ENCODE results near the gene FBLIM1.
"Not testable (repeated sequence)": the region's sequence is repeated elsewhere in the genome, so short reads cannot be mapped to it uniquely, and the experiment has no call there.

The FBLIM1 gene

DNA sequence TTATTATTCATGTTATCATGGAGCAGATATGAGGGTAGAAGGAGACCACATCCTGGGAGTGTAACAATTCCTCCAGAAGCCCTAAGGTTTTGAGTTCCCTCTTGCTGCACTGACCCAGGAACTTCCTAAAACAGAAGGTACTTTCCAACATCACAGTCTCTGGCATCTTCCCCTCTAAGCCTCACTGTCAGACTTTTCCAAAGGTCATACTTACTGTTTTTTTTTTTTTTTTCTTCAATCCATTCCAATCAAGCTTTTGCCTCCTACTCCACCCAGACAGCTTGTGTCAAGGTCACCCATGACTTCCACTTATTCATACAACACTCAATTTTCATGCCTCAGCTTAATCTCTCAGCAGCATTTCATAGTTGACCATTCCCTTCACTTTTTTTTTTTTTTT is 67.2 kb downstream of the FBLIM1 start:
- DNase-seq: no peak

DNA sequence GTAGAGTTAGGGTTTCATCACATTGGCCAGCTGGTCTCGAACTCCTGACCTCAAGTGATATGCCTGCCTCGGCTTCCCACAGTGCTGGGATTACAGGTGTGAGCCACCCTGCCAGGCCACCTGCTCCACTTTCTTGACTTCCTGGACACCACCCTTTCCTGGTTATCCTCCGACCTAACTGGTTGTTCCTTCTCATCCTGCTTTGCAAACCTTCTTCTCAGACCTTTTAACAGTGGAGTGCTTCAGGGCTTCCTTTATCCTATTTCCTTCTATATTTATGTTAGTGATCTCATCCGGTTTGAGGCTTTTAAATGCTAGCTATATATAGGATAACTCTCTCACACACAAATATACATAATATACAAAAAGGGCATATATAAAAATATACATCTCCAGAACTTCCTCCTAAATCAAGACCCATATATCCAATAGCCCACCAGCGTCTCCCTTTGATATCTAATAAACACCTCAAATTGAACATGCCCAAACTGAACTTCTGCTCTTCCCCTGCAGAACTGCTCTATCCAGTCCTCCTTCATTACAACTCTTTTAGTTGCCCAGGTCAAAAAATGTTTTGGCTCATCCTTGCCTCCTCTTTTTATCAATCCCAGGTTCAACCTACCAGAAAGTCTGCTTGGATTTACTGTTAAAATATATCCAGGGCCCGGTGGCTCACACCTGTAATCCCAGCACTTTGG is 68.4 kb downstream of the FBLIM1 start:
- DNase-seq: no peak

DNA sequence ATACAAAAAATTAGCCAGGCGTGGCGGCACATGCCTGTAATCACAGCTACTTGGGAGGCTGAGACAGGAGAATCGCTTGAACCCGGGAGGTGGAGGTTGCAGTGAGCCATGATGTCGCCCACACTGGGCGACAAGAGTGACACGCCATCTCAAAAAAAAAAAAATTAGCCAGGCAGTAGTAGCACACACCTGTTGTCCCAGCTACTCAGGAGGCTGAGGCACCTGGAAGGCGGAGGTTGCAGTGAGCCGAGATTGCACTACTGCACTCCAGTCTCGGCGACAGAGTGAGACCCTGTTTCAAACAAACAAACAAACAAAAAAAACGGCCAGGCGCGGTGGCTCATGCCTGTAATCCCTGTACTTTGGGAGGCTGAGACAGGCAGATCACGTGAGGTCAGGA is 69.0 kb downstream of the FBLIM1 start:
- not testable (repeated sequence) for DNase-seq

DNA sequence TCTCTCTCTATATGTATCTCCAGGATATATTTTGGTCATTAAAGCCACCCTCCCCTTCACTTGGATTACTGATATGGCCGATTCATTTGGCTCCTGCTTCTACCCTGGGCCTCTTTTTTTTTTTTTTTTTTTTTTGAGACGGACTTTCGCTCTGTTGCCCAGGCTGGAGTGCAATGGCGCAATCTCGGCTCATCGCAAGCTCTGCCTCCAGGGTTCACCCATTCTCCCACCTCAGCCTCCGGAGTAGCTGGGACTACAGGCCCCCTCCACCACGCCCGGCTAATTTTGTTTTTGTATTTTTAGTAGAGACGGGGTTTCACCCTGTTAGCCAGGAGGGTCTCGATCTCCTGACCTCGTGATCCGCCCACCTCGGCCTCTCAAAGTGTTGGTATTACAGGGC is 70.3 kb downstream of the FBLIM1 start:
- DNase-seq: not testable (repeated sequence)

DNA sequence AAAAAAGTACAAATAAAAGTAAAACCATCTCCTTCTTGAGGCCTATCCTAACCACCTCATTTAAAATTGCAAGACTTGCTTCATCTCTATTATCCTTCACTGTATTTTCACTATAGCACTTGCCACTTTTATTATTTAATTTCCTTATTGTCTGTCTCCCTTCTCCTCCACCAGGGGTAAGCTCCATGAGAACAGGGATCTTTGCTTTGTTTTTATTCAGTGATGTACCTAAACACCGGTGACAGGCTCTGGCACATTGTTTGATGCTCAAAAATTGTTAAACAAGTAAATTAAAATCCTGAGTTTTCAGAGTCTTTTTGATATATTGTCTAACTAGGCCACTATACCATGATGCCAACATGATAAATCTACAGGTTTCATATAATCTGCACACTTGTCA is 71.7 kb downstream of the FBLIM1 start:
- no peak for DNase-seq

DNA sequence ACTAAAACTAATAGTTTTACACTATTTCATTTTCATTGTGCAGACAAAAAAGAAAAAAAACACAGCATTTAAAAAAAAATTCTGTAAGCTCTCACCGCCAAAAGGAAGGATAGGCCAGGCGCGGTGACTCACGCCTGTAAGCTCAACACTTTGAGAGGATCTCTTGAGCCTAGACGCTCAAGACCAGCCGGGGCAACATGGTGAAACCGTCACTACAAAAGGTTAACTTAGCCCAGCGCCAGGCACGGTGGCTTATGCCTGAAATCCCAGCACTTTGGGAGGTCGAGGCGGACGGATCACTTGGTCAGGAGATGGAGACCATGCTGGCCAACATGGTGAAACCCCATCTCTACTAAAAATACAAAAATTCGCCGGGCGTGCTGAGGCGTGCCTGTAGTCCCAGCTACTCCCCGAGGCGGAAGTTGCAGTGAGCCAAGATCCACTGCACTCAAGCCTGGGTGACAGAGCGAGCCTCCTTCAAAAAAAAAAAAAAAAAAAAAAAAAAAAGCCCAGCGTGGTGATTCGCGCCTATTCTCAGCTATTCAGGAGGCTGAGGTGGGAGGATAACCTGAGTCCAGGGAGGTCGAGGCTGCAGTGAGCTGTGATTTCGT is 74.6 kb downstream of the FBLIM1 start:
- peak; percentile 65 for DNase-seq

DNA sequence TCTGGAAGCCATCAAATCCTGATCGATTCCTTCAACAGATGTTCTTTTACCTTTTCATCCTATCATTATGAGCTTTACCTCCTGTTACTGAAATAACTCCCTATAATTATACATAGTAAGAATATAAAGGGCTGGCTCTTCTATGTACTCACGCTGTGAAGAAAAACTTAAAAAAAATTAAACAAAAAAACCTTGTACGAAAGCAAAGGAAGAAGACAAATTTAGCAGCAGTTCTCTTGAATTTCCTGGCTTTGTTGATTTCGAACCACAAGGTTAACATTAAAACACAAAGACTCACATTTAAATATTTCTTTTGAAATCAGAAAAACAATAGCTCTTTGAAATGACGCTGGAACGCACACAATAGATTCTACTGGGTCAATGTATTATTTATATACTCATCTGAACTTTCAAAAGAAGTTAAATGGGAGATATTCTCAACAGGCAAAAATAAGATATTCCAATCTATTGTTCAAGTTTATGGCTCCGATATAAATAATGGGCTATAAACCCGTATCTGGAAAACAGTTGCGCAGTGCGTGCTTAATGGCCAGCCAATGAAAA is 75.3 kb downstream of the FBLIM1 start:
- no peak for DNase-seq

DNA sequence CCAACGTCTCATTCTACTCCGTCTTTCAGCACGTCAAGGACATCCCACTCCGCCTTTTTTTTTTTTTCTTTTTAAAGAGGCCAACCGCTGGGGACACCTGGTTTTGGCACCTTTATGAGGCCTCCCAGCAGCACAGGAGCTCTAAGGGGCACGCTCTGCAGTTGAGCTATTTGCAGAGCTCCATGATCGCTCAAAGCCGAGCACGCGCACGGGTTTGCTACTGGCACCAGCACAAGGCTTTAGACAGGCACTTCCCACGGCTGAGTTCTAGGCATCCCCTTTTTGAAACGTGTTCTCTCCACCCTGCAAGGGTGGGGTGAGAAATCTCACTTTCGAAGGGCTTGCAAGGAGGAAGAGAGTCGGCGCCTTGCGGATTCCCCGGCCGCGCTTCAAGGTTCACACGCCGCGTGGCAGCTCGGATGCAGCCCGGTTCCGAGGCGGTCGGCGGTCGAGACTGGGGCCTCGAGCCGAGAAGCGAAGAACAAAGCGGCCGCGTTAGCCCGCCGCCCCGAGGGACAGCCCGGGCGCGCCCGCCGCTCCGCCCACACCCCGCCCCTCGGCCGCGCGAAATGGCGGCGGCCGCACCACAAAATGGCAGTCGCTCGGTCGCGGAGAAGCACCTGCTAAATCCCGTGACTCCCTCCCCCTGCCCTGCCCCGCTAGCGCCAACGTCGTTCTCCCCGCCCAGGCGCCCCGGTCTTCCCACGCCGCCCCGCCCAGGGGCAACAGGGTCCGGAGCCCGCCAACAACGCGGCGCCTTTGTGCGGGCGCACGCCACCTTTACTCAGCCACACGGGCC is 76.0 kb downstream of the FBLIM1 start:
- peak; percentile 91 for DNase-seq

DNA sequence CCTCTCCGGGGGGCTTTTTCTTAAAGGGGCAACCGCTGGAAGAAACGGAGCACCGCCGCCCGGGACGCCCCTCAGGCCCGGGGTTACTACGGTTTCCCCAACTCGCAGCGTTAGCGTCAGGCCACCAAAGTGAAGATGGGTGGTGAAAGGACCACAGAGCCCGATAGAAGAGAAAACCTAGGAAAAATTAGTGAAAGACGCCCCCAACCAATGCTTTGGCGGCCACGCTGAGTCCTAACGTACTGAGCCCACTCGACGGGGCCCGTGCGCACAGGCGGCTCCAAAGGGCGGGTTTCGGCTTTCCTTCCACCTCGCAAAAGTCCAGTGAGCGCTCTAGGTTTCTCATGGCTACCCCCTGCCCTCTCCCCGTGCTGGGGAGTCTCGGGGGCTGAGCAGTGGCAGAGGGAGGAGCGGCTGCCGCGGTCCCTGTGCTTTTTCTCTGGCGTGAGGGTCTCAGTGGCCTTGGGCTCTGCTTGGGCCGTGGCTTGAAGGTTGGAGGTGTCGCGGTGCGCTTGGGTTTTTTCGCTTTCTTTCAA is 76.7 kb downstream of the FBLIM1 start:
- DNase-seq: no peak

DNA sequence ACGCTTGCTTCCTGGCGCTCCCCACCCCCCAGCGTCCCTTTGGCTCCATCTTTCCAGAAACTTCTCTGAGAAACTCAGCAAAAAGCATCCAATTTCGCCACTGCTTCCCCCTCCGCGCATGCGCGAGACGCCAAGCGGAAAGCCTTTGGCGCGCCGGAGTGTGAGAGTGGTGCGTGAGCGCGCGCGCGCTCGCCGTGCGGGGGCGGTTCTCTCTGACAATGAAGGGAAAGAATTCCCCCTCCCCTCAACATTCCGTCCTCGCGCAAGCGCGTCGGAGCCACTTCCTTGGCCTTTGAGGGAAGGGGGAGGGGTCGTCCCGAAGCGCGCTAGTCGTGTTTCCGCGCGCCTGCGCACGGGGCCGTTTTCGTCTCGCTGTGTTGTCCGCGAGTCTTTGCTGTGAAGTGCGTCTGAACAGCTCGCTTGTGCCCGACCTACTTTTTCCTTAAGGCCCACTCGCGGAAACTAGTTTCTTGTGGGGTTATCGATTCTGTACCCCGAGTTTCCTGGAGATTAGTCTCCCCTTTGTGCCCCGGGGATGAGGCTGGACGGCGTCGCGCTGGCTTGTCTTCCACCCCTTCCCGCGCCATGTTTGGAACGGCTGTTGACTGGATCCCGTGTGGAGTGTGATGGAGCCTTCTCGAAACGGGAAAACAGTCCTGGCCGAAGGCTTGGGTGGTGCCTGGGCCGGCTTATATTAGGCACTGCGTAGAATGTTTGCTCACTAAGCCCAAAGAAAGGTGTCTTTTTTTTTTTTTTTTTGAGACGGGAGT is 77.3 kb downstream of the FBLIM1 start:
- peak; percentile 100 for DNase-seq
